ENCODE data around the gene FDX2.

FDX2 gene

GRCh38 chr19:10299545-10300458, 16.0 kb downstream of the FDX2 start:
- no peak for DNase-seq (ENCODE audit: low spot score)

GRCh38 chr19:10295847-10296591, 19.8 kb downstream of the FDX2 start:
- DNase-seq (ENCODE audit: low spot score) = no peak

GRCh38 chr19:10295305-10295846, 20.4 kb downstream of the FDX2 start:
- DNase-seq (ENCODE audit: low spot score) = no peak

- DNase-seq (ENCODE audit: low spot score) = no peak
These were observed 21.5 kb downstream of the FDX2 start for GRCh38 chr19:10294368-10294697.

- no peak for DNase-seq (ENCODE audit: low spot score)
These were observed 22.0 kb downstream of the FDX2 start for GRCh38 chr19:10293637-10294367.

GRCh38 chr19:10292789-10293636, 22.8 kb downstream of the FDX2 start:
- no peak for DNase-seq (ENCODE audit: low spot score)

GRCh38 chr19:10292206-10292788, 23.5 kb downstream of the FDX2 start:
- no peak for DNase-seq (ENCODE audit: low spot score)

GRCh38 chr19:10291554-10292205, 24.1 kb downstream of the FDX2 start:
- DNase-seq (ENCODE audit: low spot score) = no peak

GRCh38 chr19:10290876-10291553, 24.8 kb downstream of the FDX2 start:
- no peak for DNase-seq (ENCODE audit: low spot score)

GRCh38 chr19:10290357-10290875, 25.4 kb downstream of the FDX2 start:
- no peak for DNase-seq (ENCODE audit: low spot score)

- DNase-seq (ENCODE audit: low spot score) = no peak
These were observed 25.9 kb downstream of the FDX2 start, which contains the start of gene ICAM5 for GRCh38 chr19:10289836-10290356. Gene ICAM5 (plus strand): TSS chr19:10289952. CDS start chr19:10290044, 92 bp downstream.

- DNase-seq (ENCODE audit: low spot score) = no peak
These were observed 26.5 kb downstream of the FDX2 start for GRCh38 chr19:10289167-10289835.

GRCh38 chr19:10288662-10289166, 27.1 kb downstream of the FDX2 start:
- DNase-seq (ENCODE audit: low spot score) = no peak

GRCh38 chr19:10286803-10287737, 28.7 kb downstream of the FDX2 start, which contains the start of gene ICAM4:
Gene ICAM4 (plus strand): TSS chr19:10286955. CDS start chr19:10287013, 58 bp downstream.
- no peak for DNase-seq (ENCODE audit: low spot score)

GRCh38 chr19:10285393-10285792, 30.4 kb downstream of the FDX2 start:
- no peak for DNase-seq (ENCODE audit: low spot score)

- no peak for DNase-seq (ENCODE audit: low spot score)
These were observed 30.9 kb downstream of the FDX2 start for GRCh38 chr19:10284960-10285278.

Data from pons (tissue), 1 donor.